ENCODE results near the gene LMF1. TPM values are rescaled to one million over a fixed set of nuclear protein-coding genes. Genes with fewer than 3 reads are reported as not detected.

Gene LMF1
- total and polyA plus RNA-seq, 2 of the 8 experiments (the other 6 are each of a cell fraction or from before 2014, with no cell fraction given) = 3.5 to 9.1 TPM

- no peak; the same call in 1 of the 2 replicates for TF ChIP-seq POLR2AphosphoS5 (IDR thresholded peaks at IDR 0.05; ENCODE audit: low read depth, low read length)
- TF ChIP-seq SP4 (IDR thresholded peaks at IDR 0.05; ENCODE audit: low read length) = no peak
- TF ChIP-seq NRF1 (IDR thresholded peaks at IDR 0.05; ENCODE audit: low read depth, low read length) = peak; percentile 29; the same call in 1 of the 2 replicates
- TF ChIP-seq PHF8 (conservative IDR thresholded peaks at IDR 0.05; ENCODE audit: low read depth, low read length) = no peak; the same call in 1 of the 2 replicates
- TF ChIP-seq CTBP2 (IDR thresholded peaks at IDR 0.05; ENCODE audit: borderline replicate concordance, insufficient read depth, insufficient read length, low read length) = no peak
- TF ChIP-seq USF2 (IDR thresholded peaks at IDR 0.05; ENCODE audit: low read length) = no peak
- no peak for TF ChIP-seq FOSL1 (IDR thresholded peaks at IDR 0.05; ENCODE audit: insufficient read depth, low read depth, low read length)
- TF ChIP-seq ATF2 (IDR thresholded peaks at IDR 0.05; ENCODE audit: low read length) = no peak
- no peak for TF ChIP-seq NANOG (IDR thresholded peaks at IDR 0.05; ENCODE audit: insufficient read depth, low read depth, low read length, poor library complexity, severe bottlenecking)
- 0 out of 4 replicates have a peak, but pooled peaks of 1 of the 2 experiments have one; percentile 27 for TF ChIP-seq HDAC2 (IDR thresholded peaks at IDR 0.05; ENCODE audit: borderline replicate concordance in 1 of 2, low read depth in 2 of 2, low read length in 2 of 2)
- TF ChIP-seq CHD1 (IDR thresholded peaks at IDR 0.05; ENCODE audit: low read depth, low read length) = no peak
- TF ChIP-seq BACH1 (IDR thresholded peaks at IDR 0.05; ENCODE audit: low read length) = no peak
- peak; percentile 63 for TF ChIP-seq ASH2L (IDR thresholded peaks at IDR 0.05; ENCODE audit: low read length)
- no peak for TF ChIP-seq JUN (IDR thresholded peaks at IDR 0.05; ENCODE audit: low read depth, low read length)
- no peak for TF ChIP-seq MAFK (IDR thresholded peaks at IDR 0.05; ENCODE audit: low read depth, low read length)
- no peak for TF ChIP-seq ZNF274 (IDR thresholded peaks at IDR 0.05; ENCODE audit: borderline replicate concordance, extremely low read depth, low read length)
- no peak for TF ChIP-seq KDM5A (IDR thresholded peaks at IDR 0.05; ENCODE audit: low read length)
- peak; percentile 97 for TF ChIP-seq CREB1 (IDR thresholded peaks at IDR 0.05)
- no peak for TF ChIP-seq TCF12 (IDR thresholded peaks at IDR 0.05; ENCODE audit: low read depth, low read length)
- TF ChIP-seq MAX (IDR thresholded peaks at IDR 0.05) = peak; percentile 78
- no peak for TF ChIP-seq BCL11A (IDR thresholded peaks at IDR 0.05; ENCODE audit: low read depth in 2 of 2, low read length in 2 of 2)
Measured at GRCh38 chr16:807347-808084, 163.3 kb downstream of the LMF1 start (continued).

Measured in H1 (cell line).